ENCODE data around the gene TTC7B.
"Not testable (repeated sequence)": the region's sequence is repeated elsewhere in the genome, so short reads cannot be mapped to it uniquely, and the experiment has no call there.

Gene TTC7B

DNA sequence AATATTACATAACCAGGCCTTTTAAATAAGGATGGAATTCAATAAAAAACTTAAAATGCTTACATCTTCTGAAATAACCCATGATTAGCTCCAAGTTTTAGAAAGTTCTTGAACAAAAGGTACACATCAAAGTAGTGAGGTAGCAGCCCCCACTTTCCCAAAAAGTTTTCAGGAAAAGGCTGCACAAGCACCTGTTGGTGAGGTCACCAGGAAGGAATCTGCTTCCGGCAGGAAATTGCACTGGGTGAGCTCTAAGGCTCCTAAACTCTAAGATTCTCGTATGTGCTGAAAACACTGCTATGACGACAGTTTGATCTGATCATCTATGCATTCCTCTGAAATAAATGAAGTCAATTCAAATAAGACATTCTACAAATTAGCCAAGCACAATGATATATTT is 34.3 kb upstream of the TTC7B start:
- DNase-seq (ENCODE audit: low read depth): no peak
- no peak overlapping the region for H3K4me3 ChIP-seq (ENCODE audit: control insufficient read depth, low read depth, low read length)
- no peak for TF ChIP-seq CTCF (conservative IDR thresholded peaks at IDR 0.05; ENCODE audit: control insufficient read depth, insufficient read depth, low read depth, low read length)

DNA sequence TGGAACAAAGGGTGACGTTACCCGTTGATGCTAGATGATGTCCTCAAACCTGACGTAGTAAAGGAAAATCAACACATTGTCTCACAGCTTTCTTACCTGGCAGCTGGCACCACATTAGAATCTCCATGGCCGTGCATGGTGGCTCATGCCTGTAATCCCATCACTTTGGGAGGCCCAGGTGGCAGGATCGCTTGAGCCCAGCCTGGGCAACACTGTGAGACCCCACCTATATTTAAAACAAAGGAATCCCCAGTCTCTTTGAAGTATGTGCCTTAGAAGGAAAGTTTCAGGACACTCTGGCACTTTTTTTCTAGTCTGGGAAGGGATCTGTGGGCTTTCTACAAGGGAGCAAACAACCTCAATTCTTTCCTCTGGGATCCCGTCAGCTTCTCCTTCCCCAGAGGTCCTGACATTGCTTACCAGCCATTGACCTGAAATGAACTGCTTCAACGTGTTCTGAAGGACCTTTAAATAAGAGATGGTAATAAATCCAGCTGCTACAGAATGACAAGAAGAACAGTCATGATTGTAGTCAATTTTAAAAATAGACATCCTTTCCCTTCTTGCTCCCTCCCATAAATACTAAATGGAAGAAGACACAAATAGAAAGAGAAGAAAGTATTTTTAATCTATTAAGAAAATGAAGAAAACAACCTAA is 33.7 kb upstream of the TTC7B start:
- no peak for DNase-seq (ENCODE audit: low read depth)
- TF ChIP-seq CTCF (conservative IDR thresholded peaks at IDR 0.05; ENCODE audit: control insufficient read depth, insufficient read depth, low read depth, low read length): no peak
- no peak overlapping the region for H3K4me3 ChIP-seq (ENCODE audit: control insufficient read depth, low read depth, low read length)

DNA sequence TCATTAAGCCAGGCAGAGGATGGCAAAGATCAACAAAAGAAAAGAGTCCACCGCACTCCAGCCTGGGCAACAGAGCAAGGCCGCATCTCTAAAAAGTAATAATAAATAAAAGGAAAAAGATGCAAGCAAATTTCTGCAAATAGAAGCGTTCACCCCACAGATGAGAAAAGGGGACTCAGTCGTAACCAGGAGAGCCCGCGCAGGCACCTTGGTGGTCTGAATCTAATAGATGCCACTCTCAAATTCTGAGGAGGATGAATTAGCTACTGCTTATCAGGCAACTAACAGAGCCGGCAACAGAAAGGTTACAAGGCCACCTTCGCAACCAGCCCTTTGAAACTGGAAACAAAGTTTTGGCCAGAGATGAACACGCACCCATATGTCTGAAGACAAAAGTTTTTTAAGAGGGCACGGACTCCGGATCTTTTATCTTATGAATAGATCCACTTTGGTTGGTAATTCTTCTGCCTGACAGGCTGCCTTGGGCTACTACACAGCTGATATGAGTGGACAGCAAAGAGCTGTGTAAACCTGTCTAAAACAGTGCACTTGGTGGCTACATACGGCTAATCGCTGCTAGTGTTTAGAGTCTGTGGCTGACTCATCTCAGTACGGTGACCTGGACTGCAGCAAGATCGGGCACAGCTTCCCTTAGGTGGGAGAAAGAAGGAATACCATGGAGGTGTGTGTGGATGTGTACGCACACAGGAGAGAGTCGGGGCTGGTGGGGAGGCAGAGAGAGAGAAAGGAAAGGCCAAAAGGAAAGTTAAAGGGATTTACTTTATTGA is 32.9 kb upstream of the TTC7B start:
- TF ChIP-seq CTCF (conservative IDR thresholded peaks at IDR 0.05; ENCODE audit: control insufficient read depth, insufficient read depth, low read depth, low read length): no peak
- no peak for DNase-seq (ENCODE audit: low read depth)
- no peak overlapping the region for H3K4me3 ChIP-seq (ENCODE audit: control insufficient read depth, low read depth, low read length)

- no peak overlapping the region for H3K4me3 ChIP-seq (ENCODE audit: control insufficient read depth, low read depth, low read length)
- DNase-seq (ENCODE audit: low read depth): peak; percentile 82
- TF ChIP-seq CTCF (conservative IDR thresholded peaks at IDR 0.05; ENCODE audit: control insufficient read depth, insufficient read depth, low read depth, low read length): no peak
Measured at GRCh38 chr14:90846511-90846910, 30.3 kb upstream of the TTC7B start.

DNA sequence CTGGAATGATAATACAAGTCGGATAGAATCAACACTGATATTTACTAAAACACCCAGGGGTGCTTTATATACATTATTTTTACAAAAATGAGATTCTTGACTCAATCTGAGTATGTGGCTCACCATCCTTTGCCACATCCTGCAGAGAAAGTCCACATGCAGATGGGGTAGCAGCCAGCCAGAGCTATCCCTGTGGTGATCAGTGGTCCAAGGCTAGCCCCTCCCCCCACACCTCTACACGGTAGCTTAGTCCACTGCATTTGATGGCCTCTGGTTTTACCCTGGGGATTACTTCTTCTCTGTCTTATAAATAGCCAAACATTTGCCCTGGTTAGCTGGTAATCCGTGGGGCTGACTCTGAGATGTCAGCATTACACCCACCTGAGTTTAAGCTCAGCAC is 28.1 kb upstream of the TTC7B start:
- DNase-seq (ENCODE audit: low read depth): no peak
- TF ChIP-seq CTCF (conservative IDR thresholded peaks at IDR 0.05; ENCODE audit: control insufficient read depth, insufficient read depth, low read depth, low read length): no peak
- no peak overlapping the region for H3K4me3 ChIP-seq (ENCODE audit: control insufficient read depth, low read depth, low read length)

GRCh38 chr14:90842726-90843125 is 26.5 kb upstream of the TTC7B start:
- H3K4me3 ChIP-seq (ENCODE audit: control insufficient read depth, low read depth, low read length): no peak overlapping the region
- TF ChIP-seq CTCF (conservative IDR thresholded peaks at IDR 0.05; ENCODE audit: control insufficient read depth, insufficient read depth, low read depth, low read length): no peak
- no peak for DNase-seq (ENCODE audit: low read depth)

DNA sequence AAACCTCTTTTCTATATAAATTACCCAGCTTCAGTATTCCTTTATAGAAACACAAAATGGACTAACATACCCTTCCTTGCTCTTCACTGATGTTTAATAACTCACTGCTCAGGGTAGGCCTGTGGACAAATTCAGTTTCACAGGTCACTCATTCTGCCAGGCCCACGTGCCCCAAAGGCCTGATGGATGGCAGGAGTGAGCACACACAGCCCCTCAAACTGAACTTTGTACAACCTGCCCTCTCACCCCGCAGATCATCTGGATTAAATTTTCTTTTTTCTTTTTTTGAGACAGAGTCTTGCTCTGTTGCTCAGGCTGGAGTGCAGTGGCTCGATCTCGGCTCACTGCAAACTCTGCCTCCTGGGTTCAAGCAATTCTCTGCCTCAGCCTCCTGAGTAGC is 24.4 kb upstream of the TTC7B start:
- DNase-seq (ENCODE audit: low read depth): not testable (repeated sequence)

More for the DNA sequence above, 24.4 kb upstream of the TTC7B start:
- not testable (repeated sequence) for H3K4me3 ChIP-seq (ENCODE audit: control insufficient read depth, low read depth, low read length)
